NCI-H146 (cell line): Measurements from ENCODE around the gene SH3TC2.
"Not testable (repeated sequence)": the region's sequence is repeated elsewhere in the genome, so short reads cannot be mapped to it uniquely, and the experiment has no call there.

Source experiments
- DNase-seq: peaks from one replicate; lab custom pipeline; 2025; lab: John Stamatoyannopoulos, UW

The SH3TC2 gene

DNA sequence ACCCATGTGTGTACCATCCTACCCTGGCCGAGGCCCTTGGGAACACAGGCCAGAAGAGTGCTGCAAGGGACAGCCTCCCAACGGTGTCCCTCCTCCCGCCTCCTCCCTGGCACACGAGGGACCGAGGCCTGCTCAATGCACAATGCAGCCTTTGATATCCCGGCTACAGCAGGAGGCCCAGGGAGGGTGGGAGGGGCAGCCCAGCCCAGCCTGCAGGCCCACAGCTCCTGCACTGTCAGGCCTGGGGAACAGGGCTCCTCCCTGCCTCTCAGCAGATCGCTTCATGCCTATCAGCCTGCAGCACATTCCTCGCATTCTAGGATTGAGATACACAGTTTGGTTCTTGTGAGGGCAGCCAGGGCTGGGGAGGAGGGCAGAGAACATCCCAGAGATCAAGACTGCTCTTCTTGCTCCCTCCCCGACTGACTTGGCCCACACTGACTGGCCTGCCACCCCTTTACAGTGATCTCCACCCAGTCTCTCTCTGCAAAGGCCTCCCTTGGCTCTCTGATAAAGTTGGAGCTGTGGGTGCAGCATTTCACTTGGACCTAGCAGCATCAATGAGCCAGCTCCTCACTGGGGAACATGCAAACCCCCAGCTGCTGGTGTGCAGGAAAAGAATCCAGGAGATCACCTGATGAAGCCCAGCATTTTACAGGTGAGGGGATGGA lies at the start of gene SH3TC2:
Gene SH3TC2, minus strand, starts transcription at position 46 of the 671 bp plus-strand sequence. Its CDS starts 40 bp downstream, at position 6.
- no peak for DNase-seq

DNA sequence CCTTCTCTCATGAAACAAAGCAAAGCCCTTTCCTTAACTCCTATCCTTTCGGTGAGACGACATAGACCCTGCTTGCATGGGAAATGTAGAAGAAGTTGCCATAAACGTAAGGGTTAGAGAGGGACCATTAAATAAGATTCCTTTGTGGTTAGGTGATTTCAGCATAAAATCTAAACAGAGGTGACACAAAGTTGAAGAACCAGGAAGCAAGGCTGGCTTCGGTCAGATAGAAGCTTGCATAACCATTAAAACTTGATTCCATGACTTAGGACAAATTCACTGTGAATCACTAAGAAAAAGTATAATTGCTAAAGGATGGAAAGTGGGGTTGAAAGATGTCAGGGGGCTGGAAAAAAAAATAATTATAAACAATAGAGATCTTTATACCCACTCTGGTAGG lies 47.5 kb upstream of the SH3TC2 start:
- DNase-seq, result no peak

DNA sequence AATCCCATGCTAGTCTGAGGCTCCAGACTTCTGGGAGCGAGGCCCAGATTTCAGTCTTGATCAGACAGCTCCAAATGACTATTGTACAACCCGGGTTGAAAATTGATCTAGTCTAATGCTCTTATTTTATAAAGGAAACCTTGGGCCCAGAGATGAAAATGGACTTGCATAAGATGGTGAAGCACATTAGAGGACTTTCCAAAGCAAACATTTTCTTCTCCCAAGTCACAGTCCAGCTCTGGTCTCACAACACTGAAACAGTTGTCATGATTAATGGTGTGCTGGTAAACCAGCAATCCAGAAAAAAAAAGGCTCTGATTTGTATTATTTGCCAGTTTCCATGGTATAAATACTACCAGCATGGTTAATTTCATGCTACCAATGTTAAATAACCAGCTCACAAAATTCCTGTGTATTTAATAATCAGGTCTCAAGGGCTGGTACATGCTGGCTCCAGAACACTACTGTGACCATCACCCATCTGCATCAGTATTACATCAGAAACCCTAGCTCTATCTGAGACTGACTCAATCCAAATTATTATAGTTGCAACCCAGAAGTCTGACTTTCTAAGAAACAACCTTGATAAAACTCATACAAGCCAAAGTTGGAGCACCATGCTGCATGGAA lies 45.9 kb upstream of the SH3TC2 start:
- no peak for DNase-seq

DNA sequence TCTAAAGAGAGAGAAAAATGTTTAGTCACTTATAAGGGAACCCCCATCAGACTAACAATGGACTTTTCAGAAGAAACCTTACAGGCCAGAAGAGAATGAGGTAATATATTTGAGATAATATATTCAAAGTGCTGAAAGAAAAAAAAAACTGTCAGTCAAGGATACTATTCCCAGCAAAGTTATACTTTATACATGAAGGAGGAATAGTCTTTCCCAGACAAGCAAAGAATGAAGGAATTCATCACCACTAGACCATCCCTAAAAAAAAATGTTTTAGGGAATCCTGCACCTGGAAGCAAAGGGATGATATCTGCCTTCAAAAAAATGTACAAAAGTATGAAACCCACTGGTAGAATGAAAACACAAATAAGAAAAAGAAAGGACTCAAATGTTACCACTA lies 37.5 kb upstream of the SH3TC2 start:
- DNase-seq, result no peak

- no peak for DNase-seq
Measured at GRCh38 chr5:149099920-149100319, 37.1 kb upstream of the SH3TC2 start.

DNA sequence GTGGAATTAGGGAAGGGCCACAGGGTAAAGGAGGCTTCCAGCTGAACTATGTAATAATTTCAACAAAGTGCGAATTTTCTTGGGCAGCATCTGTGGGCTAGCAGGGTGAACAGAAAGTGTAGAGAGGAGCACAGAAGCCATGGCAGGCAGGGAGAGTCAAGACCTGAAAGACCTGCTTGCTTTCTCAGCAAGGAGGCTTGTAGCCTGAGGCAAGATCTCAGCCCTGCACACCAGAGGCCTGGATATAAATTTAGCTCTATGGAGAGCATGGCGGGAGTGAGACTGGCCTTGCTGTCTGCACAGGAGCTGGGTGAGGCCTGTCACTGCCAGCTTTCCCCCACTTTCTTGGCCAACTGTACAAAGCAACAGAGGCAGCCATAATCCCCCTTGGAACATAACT lies 32.1 kb upstream of the SH3TC2 start:
- no peak for DNase-seq

- DNase-seq, result no peak
Measured at GRCh38 chr5:149093625-149094024, 30.8 kb upstream of the SH3TC2 start.

DNA sequence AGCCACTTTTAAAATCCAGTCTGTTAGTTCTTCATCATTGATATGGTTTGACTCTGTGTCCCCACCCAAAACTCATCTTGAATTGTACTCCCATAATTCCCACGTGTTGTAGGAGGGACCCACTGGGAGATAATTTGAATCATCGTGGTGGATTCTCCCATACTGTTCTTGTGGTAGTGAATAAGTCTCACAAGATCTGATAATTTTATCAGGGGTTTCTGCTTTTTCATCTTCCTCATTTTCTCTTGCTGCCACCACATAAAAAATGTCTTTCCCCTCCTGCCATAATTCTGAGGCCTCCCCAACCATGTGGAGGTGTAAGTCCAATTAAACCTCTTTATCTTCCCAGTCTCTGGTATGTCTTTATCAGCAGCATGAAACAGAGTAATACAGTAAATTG lies 26.9 kb upstream of the SH3TC2 start:
- DNase-seq, result no peak

- DNase-seq, result no peak
Measured at GRCh38 chr5:149088686-149089085, 25.8 kb upstream of the SH3TC2 start.

GRCh38 chr5:149083846-149084245 lies 21.0 kb upstream of the SH3TC2 start:
- no peak for DNase-seq

DNA sequence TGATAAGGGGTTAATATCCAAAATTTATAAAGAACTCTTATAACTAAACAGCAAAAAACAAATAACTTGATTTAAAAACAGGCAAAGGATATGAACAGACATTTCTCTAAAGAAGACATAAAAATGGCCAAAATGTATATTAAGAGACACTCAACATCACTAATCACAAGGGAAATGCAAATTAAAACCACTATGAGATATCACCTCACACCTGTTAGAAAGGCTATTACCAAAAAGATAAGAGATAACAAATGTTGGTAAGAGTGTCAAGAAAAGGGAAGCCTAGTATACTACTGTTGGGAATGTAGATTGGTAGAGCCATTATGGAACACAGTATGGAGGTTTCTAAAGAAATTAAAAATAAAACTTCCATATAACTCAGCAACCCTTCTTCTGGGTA lies 19.4 kb upstream of the SH3TC2 start:
- DNase-seq, result no peak

GRCh38 chr5:149080294-149080693 lies 17.4 kb upstream of the SH3TC2 start:
- no peak for DNase-seq

DNA sequence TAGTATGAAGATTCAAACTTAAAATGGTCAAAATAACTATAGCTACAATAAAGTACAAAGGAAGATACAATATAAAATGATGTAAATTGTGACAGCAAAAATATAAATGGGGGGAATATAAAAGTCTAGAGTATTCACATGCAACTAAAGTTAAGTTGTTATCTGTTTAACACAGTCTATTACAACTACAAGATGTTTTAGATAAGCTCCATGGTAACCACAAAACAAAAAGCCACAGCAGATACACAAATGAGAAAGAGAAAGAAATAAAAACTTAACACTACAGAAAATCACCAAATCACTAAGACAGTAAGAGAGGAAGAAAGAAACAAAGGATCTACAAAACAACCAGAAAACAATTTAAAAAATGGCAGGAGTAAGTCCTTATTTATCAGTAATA lies 17.0 kb upstream of the SH3TC2 start:
- DNase-seq, result no peak

- DNase-seq, result not testable (repeated sequence)
Measured at GRCh38 chr5:149074071-149074470, 11.2 kb upstream of the SH3TC2 start.

DNA sequence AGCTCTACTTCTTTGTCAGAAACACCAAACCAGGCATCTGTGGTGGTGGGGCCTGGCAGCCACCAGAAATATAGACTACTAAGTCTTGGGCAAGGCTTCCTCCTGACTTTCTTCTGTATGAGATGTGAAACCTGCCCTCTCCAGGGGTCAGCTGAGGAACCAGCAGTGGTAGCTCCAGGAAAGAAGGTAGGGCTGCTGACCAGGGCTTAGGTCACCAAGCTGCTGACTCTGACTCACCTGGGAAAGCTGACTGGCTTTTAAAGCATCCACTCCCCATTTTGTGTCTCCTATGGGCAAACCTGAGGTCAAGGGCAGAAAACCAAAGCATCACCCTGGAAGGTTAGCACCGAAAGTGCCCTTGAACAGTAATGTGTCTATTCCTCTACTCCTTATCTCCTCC lies 10.4 kb upstream of the SH3TC2 start:
- no peak for DNase-seq

DNA sequence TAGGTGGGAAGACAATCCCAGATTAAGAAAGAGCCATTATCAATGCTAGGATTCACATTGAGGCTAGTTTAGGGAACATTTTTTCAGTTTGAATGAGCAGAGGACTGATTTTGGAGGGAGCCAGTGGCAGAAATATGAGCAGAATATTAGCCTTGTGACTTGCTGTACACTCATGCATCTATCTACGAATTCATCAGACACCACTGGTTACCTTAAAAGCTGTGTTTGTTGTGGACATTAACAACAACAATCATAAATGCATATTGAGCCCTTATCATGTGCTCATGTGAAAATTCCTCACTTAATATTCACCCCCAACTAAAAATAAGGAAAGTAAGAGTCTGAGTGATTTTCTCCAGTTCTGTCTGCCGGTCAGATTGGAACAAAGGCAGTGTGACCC lies 9.9 kb upstream of the SH3TC2 start:
- DNase-seq, result no peak

DNA sequence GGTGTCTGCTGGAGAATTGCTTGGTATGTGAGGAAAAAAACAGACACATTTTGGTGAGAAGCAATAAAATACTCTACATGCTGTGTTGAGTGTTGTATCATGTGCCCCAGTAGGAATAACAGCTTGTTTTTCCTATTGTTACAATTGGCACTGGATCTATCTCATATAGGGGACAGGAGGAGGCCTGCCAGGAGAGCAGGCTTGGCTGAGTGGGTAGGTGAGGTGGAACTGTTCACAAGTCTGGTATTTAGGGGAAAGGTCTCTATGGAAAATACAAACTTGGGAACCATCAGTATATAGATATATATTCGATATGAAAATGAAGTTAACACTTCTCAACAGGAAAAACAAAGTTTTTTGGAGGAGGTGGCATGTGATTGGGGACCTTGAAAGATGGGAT lies 9.5 kb upstream of the SH3TC2 start:
- no peak for DNase-seq

DNA sequence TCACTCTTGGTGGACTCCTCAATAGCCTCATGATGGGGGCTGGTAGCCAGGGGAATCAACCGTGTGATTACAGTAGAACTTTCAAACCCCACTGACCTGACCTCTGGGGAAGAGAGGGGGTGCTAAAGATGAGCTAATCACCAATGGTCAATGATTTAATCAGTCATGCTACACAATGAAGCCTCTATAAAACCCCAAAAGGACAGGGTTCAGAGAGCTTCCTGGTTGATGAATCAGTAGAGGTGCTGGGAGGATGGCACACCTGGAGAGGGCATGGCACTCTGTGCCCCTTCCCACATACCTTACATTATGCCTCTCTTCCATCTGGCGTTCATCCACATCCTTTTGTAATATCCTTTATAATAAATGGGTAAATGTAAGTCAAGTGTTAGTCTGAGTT lies 8.9 kb upstream of the SH3TC2 start:
- no peak for DNase-seq

DNA sequence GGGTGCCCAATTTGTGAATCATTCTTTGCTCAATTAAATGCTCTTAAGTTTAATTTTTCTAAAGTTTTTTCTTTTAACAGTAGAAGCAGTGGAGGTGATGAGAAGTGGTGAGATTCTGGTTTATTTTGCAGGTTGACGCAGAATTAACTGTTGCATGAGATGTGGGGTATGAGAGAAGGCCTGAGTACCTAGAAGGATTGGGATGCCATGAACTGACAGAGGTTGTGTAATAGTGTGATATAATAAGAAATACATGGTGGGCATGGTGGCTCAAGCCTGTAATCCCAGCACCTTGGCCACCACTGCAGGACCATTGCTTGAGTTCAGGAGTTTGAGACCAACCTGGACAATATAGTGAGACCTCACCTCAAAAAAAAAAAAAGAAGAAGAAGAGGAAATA lies 8.4 kb upstream of the SH3TC2 start:
- DNase-seq, result no peak

GRCh38 chr5:149069711-149070110 lies 6.8 kb upstream of the SH3TC2 start:
- DNase-seq, result no peak

- no peak for DNase-seq
Measured at GRCh38 chr5:149063896-149064478, 1.1 kb upstream of the SH3TC2 start.

GRCh38 chr5:149062371-149063016 lies 368 bp downstream of the SH3TC2 start:
- no peak for DNase-seq

- DNase-seq, result no peak
Measured at GRCh38 chr5:149061341-149061740, 1.5 kb downstream of the SH3TC2 start.
